T-helper 22 cell (primary cell): ENCODE results near the gene G0S2.

Experiments
- DNase-seq: peaks from one replicate; pipeline ENCODE4 v3.0.0-alpha.2; 2020; ENCODE audit warnings: low read depth

G0S2 gene, protein sequence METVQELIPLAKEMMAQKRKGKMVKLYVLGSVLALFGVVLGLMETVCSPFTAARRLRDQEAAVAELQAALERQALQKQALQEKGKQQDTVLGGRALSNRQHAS

DNA sequence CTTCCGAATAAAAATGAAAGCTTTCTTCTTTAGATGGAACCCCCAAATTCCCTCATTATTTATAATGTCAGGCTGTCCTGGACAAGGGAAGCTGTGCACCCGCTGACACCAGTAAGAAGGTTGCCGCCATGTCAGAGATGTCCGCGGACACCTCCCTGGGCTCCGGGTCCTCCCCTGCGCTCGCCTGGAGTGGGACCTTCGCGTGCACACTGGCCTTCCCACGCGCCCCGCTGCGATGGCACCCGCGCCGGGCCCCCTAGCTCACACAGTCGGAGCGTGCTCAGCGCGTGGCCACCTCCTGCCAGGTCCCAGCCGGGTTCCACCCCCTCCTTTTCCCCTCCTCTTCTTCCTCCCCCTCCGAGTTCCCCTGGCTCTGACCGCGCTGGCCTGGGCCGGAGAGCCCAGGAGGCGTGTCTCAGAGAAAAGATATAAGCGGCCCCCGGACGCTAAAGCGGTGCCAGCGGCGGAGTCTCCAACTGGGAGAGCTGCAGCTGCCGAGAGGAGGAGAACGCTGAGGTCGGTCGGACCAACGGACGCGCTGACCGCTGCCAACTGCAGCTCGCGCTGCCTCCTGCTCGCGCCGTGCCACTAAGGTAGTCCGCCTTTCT, at the start of gene G0S2:
TSS of gene G0S2 (plus strand) at position 456 of the 608 bp plus-strand sequence. CDS start 273 bp downstream, outside the sequence.
- no peak for DNase-seq

DNA sequence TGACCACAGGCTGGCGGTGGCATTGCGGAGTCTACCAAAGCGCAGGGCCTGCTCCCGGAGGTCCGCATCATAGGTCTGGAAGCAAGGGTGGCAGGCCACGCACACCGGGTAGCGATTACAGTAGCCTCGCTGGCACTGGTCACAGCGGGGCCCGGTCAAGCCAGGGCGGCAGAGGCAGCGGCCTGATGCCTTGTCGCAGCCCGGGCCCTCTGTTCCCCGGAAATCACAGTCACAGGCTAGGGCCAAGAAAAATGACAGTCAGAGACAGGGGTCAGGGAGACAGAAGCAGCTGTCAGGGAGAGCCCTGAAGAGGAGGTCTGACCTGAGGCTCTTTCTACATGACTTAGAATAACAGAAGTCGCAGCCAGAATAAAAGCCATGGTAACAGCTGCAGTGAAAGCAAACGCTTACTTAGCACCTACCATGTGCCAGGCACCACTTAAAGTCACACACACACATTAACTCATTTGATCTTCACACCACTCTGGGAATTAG, 49.4 kb upstream of the G0S2 start:
- no peak for DNase-seq

DNA sequence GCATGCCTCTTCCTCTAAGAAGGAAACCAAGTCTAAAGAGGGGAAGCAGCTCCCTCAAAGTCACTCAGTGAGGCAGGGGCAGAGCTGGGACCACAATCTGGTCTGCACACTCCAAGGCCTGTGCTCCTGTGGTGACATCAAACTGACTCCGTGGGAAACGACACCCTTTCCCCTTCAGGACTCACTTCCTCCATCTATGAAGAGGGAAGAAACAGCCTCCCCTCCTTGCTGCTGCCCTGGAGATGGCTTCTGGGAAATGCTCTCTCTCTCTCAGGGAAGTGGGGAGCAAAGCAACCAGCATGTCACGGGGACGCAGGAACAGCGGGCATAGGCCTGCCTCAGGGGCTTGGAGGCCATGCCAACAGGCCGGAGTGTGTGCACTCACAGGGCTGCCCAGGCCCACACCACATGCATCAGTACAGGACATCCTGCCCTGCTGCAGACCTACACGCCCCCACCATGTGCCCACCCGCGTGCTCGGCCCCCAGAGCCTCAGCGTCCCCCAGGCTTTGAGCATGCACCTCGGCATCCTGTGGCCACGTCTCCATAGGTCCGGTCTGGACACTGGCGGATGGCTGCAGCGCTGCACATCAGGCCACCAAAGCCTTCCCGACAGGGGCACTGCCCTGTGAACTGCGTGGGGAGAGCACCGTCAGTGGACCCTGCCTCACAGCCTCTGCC, 48.7 kb upstream of the G0S2 start:
- no peak for DNase-seq

DNA sequence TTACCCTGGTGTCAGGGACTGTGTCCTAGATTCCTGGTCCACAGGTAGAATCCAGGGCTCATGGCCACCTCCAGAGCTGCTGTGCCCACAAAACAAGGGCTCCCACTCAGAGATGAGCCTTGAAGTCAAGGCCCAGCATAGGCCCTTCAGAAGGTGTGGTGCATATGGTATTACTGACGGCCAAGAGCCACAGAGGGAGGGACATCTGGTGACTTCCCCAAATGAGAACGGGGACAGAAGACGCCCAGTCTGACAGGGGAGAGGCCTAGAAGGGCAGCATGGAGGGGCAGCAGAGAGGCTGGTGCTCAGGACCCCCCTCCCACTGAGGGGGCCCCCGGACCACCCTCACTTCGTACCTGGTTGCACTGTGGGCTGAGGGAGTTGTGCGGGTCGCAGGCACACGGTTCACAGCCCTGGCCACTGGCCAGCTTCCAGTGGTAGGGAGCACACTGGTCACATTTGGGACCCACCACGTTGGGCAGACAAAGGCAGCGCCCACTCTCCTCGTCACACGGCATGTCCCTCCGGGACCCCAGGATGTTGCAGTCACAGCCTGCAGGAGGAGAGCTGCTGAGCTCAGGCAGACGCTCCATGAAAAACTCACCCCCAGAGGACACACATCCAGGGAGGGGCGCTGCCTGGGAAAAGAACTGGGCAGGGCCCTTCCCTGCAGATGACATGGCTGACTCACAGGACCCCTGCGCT, 48.0 kb upstream of the G0S2 start:
- DNase-seq: no peak

DNA sequence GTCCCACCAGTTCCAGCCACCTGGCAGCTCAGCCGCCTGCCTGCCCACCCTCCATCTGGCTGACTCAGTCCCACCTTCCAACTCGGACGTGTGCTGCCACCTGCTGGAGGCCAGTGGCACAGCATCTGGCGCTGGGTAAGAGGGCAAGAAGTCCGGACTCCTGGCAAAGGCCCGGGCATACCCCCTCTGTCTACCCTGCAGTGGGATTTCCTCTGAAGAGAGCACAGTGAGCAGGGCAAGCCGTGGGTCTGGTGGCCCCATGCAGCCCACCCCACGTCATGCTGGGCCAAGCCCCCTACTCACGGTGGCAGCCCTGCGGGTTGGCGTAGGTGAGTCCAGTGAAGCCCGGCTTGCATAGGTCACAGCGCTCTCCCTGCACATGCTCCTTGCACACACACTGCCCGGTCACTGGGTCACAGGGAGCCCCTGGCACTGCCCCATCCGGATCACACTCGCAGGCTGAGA, 47.4 kb upstream of the G0S2 start:
- peak; percentile 29 for DNase-seq

DNA sequence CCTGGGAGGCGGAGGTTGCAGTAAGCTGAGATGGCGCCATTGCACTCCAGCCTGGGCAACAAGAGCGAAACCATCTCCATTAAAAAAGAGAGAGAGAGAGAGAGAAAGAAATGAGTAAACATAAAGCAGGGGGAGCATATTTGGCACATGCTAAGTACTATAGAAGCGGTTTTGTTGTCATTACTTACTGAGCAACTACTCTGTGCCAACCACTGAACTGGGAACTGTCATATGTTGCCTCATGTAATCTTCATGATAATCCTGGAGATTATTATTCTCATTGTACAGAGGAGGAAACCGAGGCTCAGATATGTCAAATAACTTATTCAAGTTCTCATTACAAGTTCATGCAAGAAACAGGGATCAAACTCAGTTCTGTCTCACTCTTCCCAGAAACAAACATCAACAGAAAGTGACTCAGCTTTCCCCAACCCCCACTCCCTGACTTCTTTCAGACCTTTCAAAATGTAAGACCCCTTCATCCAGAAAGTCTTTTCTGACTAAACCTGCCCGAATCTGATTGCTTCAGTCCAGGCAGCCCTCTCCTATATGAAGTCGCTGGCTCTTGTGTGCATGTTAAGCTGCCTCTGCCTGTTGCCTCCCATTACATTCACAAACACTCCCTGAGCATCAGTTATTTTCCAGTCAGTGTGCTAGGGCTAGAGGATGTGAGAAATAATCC, 46.5 kb upstream of the G0S2 start:
- DNase-seq: no peak

DNA sequence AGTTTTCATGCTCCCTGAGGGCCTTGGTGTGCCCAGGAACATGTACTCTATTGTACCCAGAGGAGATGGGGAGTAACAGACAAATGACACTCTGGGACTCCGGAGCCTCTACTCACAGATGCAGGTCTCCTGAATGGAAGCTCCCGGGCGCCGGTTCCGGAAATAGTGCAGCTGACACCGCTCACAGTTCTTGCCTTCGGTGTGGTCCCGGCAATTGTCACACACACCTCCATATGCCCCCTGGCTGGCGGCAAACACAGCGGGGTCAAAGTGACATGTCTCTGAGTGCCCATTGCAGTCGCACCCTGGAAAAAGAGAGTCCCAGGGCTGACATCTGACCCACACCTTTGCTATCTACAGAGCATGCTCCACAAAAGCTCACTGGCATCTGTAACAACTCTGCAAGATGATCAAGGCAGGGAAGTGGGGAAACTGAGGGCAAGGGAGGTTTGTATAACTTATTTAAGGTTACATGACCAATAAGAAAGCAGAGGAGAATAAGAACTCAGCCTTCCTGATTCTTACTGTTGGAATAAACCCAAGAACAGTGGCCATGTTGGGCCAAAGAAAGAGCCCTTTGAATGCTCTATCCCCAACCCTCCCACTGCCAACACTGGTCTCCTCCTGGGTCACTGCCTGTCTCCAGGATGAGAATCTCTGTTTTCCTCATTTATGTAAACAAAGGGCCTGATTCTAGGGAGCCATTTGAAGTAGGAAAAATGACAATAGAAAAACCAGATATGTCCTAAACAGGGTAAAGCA, 45.4 kb upstream of the G0S2 start:
- no peak for DNase-seq

DNA sequence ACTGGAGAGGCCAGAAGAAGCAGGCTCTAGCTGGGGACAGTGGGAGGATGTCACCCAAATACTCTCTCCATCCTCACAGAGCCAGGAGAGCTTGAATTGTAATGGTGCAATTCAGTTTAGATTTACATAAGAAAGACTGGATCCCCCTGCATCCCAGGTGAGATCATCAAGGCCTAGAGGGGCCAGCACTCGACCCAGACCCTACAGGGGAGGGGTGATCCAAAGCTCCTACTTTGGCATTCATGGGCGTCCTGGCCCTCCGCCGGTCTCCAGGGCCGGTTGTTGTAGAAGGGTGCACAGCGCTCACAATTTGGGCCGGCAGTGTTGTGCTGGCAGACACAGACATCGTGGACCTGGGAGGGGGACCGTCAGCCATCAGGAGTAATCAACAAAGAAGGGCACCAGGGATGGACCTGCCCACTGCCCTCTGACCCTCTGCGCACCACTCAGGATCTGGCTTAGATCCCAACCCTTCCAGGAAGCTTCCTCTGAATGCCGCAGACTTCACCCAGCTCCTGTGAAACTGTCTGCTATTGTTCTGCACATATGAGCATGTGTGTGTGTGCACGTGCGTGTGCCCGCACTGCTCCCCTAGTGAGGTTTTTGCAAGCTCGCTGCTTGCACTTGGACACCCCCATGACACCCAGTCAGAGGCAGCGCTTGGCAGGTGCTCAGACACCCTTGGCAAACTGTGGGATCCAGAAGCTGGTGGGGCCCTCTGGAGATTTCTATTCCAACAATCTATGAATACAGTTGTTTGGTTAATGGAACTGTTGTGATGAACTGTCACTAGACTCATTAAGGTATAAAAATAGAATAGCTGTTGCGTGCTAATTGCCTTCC, 44.6 kb upstream of the G0S2 start:
- DNase-seq: no peak

DNA sequence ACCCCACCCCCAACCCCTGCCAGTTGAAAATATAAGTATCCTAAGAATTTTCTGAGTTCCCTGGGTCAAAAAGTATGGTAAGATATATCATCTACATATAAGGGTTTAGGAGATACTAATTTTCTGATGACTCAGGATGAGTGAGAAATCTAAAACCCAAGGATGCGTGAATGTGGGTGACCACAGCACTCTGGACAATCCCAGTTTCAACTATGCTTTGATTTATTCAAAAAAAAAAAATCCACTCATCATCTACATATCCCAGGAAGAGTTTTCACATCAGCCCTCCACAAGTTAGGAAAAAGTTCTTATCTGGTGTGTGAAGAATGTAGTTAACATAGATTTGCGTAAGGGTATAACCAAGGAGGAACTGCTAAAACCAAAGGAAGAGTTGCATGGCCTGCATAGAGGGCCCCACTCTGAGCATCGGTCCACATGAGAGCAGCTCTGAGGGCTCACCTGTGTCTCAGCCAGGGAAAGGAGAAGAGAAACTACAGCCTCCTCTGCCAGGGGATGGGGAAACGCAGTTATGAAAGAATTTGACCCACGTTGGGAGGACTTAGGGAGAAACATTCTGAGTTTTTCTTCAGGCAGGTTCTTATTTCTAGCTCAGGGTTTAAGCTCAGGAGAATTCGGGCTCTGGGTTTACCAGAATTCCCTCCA, 41.7 kb upstream of the G0S2 start:
- no peak for DNase-seq

DNA sequence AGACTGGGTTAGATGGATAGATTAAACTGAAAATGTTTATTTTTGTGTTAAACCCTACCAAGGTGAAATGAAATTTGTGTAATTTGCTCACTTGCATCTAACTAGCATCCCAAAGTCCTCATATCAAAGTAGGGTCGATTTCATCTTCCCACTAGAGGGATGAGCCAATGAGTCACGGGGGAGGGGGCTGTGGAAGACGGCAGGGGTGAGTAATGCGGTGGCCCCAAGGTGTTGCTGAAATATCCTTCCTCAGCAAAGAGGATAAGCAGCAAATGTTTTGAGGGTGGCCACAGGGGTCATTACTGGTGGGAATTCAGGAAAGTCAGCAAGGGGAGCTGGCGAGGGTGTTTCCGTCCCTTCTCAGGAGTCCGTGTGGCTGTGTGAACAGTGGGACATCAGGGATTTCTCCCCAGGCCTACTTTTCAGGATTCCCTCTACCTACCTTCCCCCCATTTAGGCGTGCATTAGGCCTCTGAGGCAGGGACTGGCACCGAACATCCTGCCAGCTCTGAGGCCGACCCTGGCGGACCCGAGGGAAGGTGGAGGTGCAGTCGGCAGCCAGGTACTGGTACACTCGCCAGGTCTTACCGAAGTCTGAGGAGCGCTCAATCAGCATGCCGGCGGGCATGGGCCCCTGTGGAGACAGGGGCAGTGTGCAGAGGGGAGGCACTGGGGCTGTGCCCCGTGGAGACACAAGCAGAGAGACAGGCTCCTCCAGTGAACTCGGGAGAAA, 41.0 kb upstream of the G0S2 start:
- DNase-seq: no peak

DNA sequence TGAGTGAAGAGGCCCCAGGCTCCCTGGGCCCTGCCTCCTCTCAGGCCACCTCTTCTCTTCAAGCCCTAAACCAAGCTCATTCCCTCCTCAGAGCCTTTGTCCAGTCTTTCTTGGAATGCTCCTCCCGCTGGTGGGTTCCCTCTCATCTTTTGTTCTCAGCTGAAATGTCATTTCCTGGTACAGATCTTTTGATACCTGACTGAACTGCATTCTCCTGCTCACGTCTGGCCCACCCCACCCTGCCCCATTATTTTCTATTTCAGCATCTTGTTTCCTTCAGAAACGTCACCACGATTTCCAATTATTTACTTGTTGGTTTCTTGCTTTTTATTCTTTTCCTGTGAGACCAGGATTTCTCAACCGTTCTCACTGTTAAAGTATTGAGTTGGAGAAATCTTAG, 39.4 kb upstream of the G0S2 start:
- no peak for DNase-seq

DNA sequence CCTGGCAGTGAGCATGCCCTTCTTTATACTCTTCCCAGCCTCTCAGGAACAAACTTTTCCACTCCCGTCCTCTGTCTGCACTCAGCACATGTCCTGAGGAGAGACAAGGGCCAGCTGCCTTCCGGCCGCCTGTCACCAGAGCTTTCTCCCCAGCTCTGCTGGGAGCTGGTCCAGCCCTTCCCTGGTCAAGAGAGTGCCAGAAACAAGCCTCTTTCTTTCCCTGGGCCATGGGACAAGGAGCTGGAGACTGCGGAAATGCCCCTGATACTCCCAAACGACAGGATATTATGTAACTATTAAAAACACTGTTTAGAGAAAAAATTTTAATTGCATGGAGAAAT, 33.4 kb upstream of the G0S2 start:
- DNase-seq: no peak

DNA sequence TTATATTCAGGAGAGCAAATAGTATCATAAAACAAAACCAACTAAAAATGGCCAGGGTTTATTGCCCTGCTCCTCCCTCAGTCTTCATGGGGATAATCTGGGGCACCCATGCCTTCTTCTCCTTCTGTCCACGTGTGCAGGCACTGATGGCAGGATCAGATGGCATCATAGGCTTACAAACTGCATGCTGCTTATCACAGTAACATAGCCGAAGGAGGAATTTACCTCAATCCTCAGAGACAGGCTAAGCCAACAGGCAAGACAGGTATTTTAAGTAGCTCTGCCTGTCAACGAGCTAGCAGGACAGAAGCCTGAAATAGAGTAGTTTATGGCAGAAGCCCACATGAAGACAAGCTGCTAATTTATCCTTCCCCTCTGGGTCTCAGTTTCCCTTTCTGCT, 32.4 kb upstream of the G0S2 start:
- no peak for DNase-seq

DNA sequence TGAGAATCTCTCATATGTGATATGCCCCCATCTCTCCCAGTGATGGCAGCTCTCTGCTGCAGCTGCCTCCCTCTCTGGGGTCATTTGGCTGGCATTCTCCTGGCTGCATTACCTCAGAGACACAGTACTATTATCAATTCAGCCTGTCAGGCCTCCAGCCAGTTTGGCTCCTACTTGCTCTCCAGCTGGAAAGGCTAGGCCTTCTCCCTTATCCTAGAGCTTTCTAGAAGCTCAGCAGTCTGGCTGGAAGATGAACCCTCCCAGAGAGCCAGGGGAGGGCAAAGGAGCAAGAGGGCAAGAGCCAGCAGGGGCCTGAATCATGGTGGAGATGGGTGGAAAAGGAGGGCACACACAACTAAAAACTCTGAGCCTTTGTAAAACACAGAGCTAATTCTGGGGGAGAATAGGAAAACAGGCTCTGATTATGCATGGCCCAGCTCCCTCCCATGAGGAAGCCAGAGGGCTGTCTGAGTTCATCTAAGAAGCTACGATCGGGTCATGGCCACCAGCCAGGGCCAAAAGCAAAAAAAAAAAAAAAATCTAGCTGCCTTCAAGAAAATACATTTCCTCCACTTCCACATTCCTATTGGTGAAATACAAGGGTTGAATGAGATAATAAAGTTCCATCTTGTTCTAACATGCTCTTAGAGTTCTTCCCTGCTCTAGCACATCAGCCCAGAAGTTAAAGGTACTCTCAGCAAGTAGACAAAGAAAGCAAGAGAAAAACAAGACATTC, 31.8 kb upstream of the G0S2 start:
- DNase-seq: no peak

DNA sequence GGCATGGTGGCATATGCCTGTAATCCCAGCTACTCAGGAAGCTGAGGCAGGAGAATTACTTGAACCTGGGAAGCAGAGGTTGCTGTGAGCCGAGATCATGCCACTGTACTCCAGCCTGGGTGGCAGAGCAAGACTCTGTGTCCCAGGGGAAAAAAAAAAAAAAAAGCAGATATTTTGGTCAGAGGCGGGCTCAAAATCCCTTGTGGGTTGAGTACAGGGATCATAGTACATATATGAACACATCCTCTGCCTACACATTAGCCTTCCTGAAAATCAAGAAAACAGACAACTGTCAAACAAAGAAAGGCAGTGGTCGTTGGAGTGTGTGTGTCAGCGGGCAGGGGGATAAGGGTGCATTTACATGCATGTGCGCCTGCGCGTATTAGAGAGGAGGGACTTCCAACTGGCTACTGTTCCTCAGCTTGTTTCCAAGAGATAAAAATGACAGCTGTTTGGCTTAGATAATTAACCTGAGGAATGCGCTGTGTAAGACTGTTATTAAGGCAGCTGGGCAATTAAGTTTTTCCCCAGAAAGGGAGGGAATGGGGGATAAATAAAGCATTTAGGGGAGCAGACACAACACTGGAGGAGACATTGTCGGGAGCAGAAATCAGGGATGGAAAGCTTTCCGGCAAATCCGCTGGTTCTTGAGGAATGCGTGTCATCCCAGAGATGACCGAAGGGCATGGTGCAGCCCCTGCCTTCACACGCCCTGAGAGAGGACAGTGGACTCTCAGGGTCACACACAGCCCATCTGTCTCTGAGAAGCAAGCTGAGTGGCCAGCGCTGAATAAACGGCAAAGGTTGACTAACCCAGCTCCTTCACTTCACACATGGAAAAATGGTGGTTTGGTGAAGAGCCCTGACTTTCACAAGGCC, 29.4 kb upstream of the G0S2 start:
- DNase-seq: no peak

DNA sequence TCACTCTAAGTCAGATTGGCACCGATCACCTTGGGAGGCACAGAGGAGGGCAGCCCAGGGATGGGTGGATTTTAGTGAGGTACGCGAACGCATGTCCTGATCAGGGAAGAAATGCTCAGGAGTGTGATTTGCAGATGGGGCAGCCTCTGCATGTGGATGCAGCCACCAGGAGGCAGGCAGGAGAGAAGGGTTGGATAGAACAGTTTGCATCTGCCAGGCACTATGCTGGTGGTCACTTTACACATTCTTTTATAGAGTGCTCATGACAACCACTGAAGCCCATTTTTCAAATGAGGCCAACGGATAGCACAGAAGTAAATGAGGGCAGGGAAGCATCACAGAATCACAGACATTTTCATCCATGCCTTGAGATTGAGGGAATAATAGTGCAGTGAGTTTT, 28.7 kb upstream of the G0S2 start:
- DNase-seq: no peak

DNA sequence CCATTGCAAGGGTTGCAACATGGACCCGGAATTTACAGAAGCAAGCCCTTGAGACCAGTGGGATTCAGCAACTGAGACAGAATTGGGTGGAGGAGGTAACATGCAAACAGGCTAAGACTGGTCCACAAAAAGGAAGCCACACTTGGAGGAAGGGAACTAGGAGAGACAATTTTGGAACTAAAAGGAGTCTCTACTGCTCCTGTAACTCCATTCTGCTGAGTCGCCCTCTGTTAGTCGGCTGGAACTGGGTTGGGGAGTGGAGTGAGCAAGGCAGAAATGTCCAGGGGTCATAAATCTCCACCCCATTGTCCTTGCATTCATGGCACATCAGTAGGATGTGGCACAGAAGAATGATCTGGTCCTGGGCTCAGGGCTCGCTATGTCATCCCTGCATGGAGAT, 28.1 kb upstream of the G0S2 start:
- no peak for DNase-seq

DNA sequence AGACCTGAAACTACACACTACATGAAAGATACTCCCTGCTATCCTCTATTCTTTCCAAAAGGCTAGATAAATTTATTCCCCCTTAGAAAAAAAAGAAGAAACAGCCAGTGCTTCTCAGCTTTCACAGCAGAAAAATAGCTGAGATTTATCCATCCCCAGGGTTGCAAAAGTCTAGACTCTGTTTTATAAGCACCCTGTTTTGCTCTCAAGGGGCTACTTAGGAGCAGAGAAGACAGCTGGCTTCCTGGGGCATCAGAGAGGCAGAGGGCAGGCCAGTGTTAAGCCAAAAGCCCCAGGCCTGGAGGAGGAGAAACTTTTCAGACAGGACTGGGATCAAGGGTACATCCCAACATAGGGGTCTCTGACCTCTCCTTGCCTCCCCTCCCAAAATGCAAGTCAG, 26.9 kb upstream of the G0S2 start:
- no peak for DNase-seq
